ENCODE results near the gene C19orf12. TPM values are rescaled to one million over a fixed set of nuclear protein-coding genes. Genes with fewer than 3 reads are reported as not detected.
"Not testable (repeated sequence)": the region's sequence is repeated elsewhere in the genome, so short reads cannot be mapped to it uniquely, and the experiment has no call there.

Gene C19orf12
- total RNA-seq, 1 donor: 8.8 TPM

DNA sequence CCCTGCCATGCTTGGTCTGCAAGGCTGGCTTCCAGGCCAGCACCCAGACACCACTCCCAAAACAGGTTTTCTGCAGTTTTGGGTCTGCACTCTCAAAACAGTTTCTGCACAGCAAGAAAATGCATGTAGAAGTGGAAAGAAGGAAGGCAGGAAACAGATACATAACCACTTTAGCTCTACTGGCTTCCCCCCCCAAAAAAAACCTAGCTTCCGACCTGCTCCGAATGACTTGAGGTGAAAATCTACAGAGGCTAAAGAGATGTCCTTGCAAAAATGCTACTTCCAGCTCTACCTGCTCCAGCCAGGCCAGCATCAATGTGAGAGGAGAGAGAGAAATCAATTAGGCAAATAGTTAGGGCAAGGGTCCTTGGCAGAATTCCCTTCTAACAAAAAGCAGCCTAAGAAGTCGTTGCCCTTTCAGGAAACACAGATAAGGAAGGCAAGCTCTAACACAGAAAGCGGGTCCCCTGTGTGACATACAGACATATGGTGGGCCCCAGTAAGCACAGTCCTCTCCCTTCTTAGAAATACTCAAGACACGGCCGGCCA, 3.4 kb downstream of the C19orf12 start:
- Histone ChIP-seq H3K4me1 (ENCODE audit: insufficient read depth, low read length) (peaks cover 62% of the 10 kb centered on the region), H3K9me3 (ENCODE audit: low read depth, low read length) (no peaks in the 10 kb centered on the region), H3K4me3 (ENCODE audit: low read length) (no peak overlapping the region), H3K27me3 (ENCODE audit: insufficient read depth, low read length) (no peaks in the 10 kb centered on the region)

DNA sequence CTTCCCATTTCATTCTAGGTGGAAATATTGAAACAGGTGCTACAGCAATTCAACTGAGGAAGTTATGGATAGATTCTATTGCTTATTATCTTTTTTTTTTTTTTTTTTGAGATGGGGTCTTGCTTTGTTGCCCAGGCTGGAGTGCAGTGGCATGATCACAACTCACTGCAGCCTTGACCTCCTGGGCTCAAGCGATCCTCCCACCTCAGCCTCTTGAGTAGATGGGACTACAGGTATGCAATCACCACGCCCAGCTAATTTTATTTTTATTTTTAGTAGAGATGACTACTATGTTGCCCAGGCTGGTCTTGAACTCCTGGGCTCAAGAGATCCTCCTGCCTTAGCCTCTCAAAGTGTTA, 5.6 kb downstream of the C19orf12 start:
- not testable (repeated sequence) for H3K27me3 ChIP-seq (ENCODE audit: insufficient read depth, low read length); H3K9me3 ChIP-seq (ENCODE audit: low read depth, low read length); H3K4me3 ChIP-seq (ENCODE audit: low read length)
- peaks cover 48% of the 10 kb centered on the region for H3K4me1 ChIP-seq (ENCODE audit: insufficient read depth, low read length)

DNA sequence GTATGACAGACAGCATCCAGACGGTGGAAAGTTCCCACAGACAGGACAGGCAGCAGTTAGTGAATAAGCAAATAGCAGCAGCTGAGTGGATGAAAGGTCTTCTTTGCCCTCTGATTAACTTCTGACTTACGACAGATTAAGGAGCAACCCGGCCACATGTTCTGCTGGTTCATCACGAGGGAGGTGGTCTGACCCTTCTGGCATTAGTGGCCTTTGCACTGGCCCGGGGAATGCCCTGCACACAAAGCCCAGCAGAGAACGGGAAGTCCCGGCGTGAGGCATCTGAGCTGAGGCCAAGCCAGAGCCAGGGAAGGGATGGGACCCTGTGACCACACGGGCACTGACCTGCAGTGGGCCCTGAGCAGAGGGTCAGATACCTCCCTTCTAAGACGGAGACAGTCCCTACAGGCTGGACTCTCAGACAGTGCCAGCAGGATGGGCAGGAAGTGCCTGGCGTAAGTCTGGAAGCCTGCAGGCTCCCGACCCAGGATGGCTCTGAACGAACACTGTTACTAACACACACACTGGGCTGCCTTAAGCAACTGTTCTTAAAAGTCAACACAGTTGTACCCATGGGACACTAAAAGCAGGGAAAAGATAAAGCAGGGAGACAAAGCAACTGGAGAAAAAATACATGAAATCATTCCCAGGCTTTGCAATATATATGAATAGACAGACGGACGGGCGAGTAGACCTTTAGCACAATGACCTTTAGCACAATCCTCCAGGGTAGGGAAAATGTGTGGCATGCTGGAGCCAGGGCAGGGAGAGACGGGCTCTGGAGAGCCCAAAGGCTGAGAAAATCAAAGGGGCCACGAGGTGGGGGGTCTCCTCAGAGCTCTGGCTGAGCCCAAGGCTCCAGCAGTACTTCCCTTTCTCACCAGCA, 6.3 kb downstream of the C19orf12 start:
- no peak overlapping the region for H3K4me3 ChIP-seq (ENCODE audit: low read length)
- H3K9me3 ChIP-seq (ENCODE audit: low read depth, low read length): no peaks in the 10 kb centered on the region
- H3K4me1 ChIP-seq (ENCODE audit: insufficient read depth, low read length): peaks cover 42% of the 10 kb centered on the region
- H3K27me3 ChIP-seq (ENCODE audit: insufficient read depth, low read length): no peaks in the 10 kb centered on the region

DNA sequence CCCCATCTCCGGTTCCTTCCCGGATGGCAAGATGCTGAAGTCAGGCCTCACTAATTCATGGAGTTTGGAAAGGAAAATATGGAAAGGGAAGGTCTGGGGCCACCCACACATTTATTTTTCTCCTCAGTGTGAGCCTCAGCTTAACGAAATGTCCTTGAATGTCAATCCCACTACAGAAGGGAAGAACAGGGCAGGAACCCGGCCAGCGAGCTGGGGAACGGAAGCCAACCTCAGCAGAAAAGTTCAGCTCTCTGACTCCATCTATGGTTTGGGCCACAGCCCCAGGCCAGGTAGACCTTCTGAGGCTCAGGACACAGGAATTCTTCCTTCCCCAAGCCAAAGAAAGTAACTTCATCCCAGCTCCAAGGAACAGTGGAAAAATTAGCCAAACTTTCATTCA, 8.4 kb downstream of the C19orf12 start:
- Histone ChIP-seq H3K27me3 (ENCODE audit: insufficient read depth, low read length) (no peaks in the 10 kb centered on the region), H3K4me1 (ENCODE audit: insufficient read depth, low read length) (peaks cover 20% of the 10 kb centered on the region), H3K4me3 (ENCODE audit: low read length) (no peak overlapping the region), H3K9me3 (ENCODE audit: low read depth, low read length) (no peaks in the 10 kb centered on the region)

DNA sequence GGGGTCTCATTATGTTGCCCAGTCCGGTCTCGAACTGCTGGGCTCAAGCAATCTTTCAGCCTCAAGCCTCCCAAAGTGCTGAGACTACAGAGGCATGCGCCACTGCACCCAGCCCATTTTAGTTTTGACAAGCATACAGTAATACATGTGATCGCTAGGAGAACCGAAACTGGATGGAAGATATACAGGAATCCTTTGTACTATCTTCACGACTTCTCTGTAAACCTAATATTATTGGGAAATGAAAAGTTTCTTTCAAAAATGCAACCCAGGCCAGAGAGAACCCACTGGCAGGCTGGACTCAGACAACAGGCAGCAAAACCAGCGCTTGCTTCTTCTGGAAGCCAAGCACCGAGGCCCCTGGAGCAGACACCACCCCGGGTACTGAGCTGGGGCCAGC, 9.4 kb downstream of the C19orf12 start:
- no peak overlapping the region for H3K4me3 ChIP-seq (ENCODE audit: low read length)
- peaks cover 11% of the 10 kb centered on the region for H3K4me1 ChIP-seq (ENCODE audit: insufficient read depth, low read length)
- no peaks in the 10 kb centered on the region for H3K27me3 ChIP-seq (ENCODE audit: insufficient read depth, low read length)
- no peaks in the 10 kb centered on the region for H3K9me3 ChIP-seq (ENCODE audit: low read depth, low read length)

DNA sequence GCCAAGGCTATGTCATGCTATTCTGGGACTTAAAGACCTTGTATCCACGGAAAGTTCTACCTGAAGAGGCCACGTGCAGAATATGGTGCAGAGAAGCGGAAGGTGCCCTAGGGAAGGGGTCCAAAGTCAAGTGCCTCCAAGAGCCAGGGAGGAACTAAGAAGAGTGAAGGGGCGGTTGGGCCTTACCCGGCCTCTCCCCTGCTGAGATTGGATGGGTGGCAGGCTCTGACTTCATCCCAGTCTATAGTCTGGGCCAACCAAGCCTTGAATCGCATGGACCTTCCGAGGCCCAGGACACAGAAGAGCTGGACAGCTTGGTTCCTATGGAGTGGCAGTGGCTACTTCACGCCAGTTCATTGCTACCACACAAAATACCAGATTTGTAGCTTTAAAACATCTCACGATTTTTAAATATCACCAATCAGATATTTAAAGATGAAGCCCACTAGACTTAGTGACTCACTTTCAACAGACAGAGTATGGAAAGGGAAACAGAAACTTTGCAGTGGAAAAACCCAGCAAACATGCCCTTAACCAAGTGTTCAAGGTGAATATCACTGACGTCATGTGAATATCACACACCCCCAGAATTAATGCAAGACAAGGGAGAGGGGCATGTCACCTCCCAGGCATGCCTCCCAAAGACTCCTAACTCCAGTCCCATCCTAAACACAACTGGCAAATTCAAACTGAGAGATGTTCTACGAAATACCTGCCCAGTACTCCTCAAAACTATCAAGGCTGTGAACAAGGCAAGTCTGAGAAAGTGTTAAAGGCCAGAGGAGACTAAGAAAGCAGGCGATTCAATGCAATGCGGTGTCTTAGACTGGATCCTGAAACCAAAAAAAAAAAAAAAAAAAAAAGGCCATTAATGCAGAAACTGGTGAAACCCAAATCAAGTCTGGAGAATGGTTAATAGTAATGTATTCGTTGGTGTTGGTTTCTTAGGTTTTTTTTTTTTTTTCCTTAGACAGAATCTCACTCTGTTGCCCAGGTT, 10.2 kb downstream of the C19orf12 start:
- Histone ChIP-seq H3K4me1 (ENCODE audit: insufficient read depth, low read length) (peaks cover 5% of the 10 kb centered on the region), H3K9me3 (ENCODE audit: low read depth, low read length) (no peaks in the 10 kb centered on the region), H3K4me3 (ENCODE audit: low read length) (no peak overlapping the region), H3K27me3 (ENCODE audit: insufficient read depth, low read length) (no peaks in the 10 kb centered on the region)

DNA sequence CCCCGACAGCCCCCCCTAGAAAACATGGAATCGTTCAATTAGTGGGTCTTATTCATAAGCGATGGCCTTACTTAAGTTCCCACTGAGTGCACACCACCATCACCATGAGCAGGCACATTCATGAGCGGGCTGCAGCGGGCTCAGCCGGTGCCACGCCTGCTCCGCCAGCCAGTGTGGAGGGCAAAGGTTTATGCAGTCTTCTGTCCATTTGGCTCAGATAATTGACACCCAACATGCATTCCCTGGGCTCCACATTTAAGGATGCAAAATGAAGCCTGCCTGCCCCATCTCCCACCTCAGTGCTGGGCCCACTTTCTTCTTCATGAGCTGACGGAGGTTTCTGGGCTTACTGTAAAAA, 12.1 kb downstream of the C19orf12 start:
- H3K9me3 ChIP-seq (ENCODE audit: low read depth, low read length): no peaks in the 10 kb centered on the region
- no peak overlapping the region for H3K4me3 ChIP-seq (ENCODE audit: low read length)
- no peaks in the 10 kb centered on the region for H3K27me3 ChIP-seq (ENCODE audit: insufficient read depth, low read length)
- no peaks in the 10 kb centered on the region for H3K4me1 ChIP-seq (ENCODE audit: insufficient read depth, low read length)

DNA sequence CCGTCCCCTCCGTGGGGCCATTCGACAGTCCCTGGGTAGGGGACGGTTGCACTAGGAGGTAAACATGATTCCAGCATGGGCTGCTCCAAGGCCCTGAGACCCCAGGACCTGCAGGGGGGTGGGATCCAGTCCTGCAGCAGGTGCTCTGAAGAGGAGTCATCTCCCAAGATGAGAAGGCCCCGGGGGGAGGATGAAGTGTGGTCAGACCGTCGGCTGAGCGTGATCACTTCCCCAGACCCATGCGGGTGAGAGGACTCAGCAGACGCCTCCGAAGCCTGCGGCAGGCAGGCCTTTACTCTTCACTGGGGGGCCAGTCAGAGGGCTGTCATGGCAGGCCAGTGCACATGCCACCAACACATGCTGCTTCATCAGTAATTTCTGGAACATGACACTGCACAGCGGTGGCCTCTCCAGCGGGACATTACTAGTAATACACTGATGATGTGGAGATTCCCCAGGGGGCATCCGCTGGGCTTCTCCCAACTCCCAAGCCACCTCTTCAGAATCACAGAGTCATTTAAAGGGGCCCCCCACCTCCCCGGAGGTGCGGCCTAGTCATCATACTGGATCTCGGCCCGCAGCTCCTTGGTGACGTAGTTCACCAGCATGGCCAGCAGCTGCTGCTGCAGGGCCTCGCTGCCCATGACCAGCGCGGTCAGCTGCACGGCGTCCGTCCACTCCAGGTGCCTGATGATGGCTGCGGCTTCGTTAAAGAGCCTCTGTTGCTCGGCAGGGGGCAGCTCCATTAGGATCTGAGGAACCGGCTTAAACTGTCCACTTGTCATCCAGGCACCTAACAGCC, 12.7 kb downstream of the C19orf12 start:
- Histone ChIP-seq H3K4me1 (ENCODE audit: insufficient read depth, low read length) (no peaks in the 10 kb centered on the region), H3K4me3 (ENCODE audit: low read length) (no peak overlapping the region), H3K27me3 (ENCODE audit: insufficient read depth, low read length) (no peaks in the 10 kb centered on the region), H3K9me3 (ENCODE audit: low read depth, low read length) (no peaks in the 10 kb centered on the region)

DNA sequence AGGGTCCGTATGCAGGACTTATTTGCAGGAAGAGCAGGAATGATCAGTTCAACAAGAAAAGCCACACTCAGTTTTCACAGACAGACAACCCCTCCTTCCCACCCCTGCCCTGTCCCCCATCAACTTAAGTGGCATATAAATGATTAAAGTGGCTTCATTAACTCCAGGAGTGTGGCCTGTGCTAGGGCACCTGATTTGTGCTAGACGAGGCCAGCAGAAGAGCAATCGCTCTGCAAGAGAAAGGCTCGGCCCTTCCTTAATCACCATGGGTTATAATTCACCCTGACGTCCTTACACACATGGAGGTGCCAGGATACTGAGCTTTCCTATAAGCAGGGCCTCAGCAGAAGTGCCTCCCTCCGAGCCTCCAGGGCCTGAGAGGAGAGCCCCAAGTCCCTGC, 14.6 kb downstream of the C19orf12 start:
- H3K9me3 ChIP-seq (ENCODE audit: low read depth, low read length): no peaks in the 10 kb centered on the region
- H3K27me3 ChIP-seq (ENCODE audit: insufficient read depth, low read length): no peaks in the 10 kb centered on the region

DNA sequence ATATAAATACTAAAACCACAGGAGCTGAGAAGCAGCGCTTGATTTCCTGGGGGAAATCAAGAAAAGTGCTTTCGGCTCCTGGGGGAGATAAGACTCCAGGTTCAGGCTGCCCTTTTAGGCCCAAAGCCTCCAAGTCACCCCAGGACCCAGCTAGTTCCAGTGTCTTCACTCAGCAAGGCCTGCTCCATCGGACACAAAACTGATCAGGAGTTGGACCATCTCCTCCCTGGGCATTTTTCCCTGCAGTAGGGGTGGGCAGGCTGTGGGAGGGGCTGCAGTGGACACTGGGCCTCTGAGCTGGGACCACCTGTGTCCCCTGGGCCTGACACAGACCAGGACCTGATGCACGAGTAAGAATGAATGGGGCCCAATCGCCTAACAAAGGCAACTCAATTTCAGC, 15.2 kb downstream of the C19orf12 start:
- Histone ChIP-seq H3K4me1 (ENCODE audit: insufficient read depth, low read length) (peaks cover 5% of the 10 kb centered on the region), H3K9me3 (ENCODE audit: low read depth, low read length) (no peaks in the 10 kb centered on the region), H3K4me3 (ENCODE audit: low read length) (no peak overlapping the region), H3K27me3 (ENCODE audit: insufficient read depth, low read length) (no peaks in the 10 kb centered on the region)

More for the DNA sequence above, 14.6 kb downstream of the C19orf12 start:
- H3K4me3 ChIP-seq (ENCODE audit: low read length): no peak overlapping the region
- H3K4me1 ChIP-seq (ENCODE audit: insufficient read depth, low read length): no peaks in the 10 kb centered on the region

DNA sequence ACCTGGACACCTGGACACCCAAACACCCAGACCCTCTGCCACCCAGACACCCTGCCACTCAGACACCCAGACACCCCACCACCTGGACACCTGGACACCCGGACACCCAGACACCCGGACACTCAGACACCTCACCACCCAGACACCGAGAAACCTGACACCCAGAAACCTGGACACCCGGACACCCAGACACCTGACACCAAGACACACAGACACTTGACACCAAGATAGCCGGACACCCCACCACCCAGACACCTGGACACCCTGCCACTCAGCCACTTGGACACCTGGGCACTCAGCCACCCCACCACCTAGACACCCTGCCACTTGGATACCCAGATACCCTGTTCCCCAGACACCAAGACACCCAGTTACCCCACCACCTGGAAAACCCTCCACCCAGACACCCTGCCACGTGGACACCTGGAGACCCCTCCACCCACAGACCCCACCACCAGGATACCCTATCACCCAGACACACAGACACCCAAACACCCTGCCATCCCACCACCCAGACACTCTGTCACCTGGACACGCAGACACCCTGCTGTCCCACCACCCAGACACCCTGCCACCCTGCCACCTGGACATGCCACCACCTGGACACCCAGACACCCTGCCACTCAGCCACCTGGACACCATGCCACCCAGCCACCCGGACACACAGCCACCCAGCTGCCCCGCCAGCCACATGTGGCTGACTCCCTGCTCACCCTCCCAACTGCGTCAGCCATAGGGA, 17.4 kb downstream of the C19orf12 start:
- Histone ChIP-seq H3K4me1 (ENCODE audit: insufficient read depth, low read length) (peaks cover 13% of the 10 kb centered on the region), H3K27me3 (ENCODE audit: insufficient read depth, low read length) (no peaks in the 10 kb centered on the region), H3K4me3 (ENCODE audit: low read length) (no peak overlapping the region), H3K9me3 (ENCODE audit: low read depth, low read length) (no peaks in the 10 kb centered on the region)

DNA sequence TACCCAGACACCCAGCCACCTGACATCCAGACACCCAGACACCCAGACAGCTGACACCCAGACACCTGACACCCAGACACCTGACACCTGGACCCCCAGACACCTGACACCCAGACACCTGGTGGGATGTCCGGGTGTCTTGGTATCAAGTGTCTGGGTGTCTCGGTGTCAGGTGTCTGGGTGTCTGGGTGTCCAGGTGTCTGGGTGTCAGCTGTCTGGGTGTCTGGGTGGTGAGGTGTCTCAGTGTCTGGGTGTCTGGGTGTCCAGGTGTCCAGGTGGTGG, 18.6 kb downstream of the C19orf12 start:
- Histone ChIP-seq H3K4me3 (ENCODE audit: low read length) (no peak overlapping the region), H3K4me1 (ENCODE audit: insufficient read depth, low read length) (peaks cover 13% of the 10 kb centered on the region), H3K27me3 (ENCODE audit: insufficient read depth, low read length) (no peaks in the 10 kb centered on the region), H3K9me3 (ENCODE audit: low read depth, low read length) (no peaks in the 10 kb centered on the region)

DNA sequence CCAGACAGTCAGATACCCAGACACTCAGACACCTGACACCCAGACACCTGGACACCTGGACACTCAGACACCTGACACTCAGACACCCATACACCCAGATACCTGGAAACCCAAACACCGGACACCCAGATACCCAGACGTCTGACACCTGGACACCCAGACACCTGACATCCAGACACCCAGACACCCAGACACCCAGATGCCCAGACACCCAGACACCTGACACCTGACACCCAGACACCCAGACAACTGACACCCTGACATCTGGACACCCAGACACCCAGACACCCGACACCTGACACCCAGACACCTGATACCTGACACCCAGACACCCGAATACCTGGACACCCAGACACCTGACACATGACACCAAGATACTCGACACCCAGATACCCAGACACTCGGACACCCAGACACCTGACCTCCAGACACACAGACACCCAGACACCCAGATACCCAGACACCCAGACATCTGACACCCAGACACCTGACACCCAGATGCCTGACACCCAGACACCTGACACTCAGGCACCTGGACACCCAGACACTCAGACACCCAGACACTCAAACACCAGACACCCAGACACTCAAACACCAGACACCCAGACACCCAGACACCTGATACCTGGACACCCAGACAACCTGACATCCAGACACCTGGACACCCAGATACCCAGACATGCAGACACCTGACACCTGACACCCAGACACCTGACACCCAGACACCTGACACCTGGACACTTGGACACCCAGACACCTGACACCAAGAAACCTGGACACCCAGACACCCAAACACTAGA, 19.1 kb downstream of the C19orf12 start:
- Histone ChIP-seq H3K9me3 (ENCODE audit: low read depth, low read length) (no peaks in the 10 kb centered on the region), H3K4me1 (ENCODE audit: insufficient read depth, low read length) (peaks cover 15% of the 10 kb centered on the region), H3K27me3 (ENCODE audit: insufficient read depth, low read length) (no peaks in the 10 kb centered on the region), H3K4me3 (ENCODE audit: low read length) (no peak overlapping the region)

Measured in mononuclear cell (primary cell).